IPS DF 6.9 (cell line): ENCODE results near the gene KDR.

Experiments used
- DNase-seq: peaks from one replicate; pipeline ENCODE4 v3.0.0-alpha.2; 2013; ENCODE audit warnings: low read depth, low spot score
- H3K27ac ChIP-seq: one replicate; pipeline ENCODE4 v1.5.1; 2013; ENCODE audit warnings: low read length, control low read depth
- H3K27me3 ChIP-seq: 2 replicates; pipeline ENCODE4 v1.6.1; 2013; ENCODE audit warnings: mild to moderate bottlenecking, low read length; ENCODE audit not compliant: control insufficient read depth, insufficient read depth
- H3K36me3 ChIP-seq: 2 replicates; pipeline ENCODE4 v1.6.1; 2013; ENCODE audit warnings: low read length; ENCODE audit not compliant: control insufficient read depth, insufficient read depth
- H3K4me1 ChIP-seq: 2 replicates; pipeline ENCODE4 v1.6.1; 2013; ENCODE audit warnings: low read length; ENCODE audit not compliant: control insufficient read depth, insufficient read depth
- H3K4me3 ChIP-seq: 2 replicates; pipeline ENCODE4 v1.5.1; 2013; ENCODE audit warnings: mild to moderate bottlenecking, low read length
- H3K9me3 ChIP-seq: 2 replicates; pipeline ENCODE4 v1.6.1; 2013; ENCODE audit warnings: low read length, inconsistent platforms; ENCODE audit not compliant: control insufficient read depth, insufficient read depth
- WGBS: extraction: QIAGEN DNeasy Blood & Tissue Kit; methylation state at CpG from one replicate; pipeline ENCODE4 v1.1.7; 2013; ENCODE audit warnings: mixed read lengths, missing lambda C conversion rate; ENCODE audit not compliant: insufficient read length, insufficient coverage; 5-methylcytosine and 5-hydroxymethylcytosine counted together

The KDR gene

GRCh38 chr4:55154933-55155332 is 29.5 kb upstream of the KDR start:
- Histone ChIP-seq H3K4me1 (no peaks in the 10 kb centered on the region; the same call in 1 of the 2 replicates), H3K27me3 (no peaks in the 10 kb centered on the region), H3K9me3 (no peaks in the 10 kb centered on the region), H3K36me3 (no peaks in the 10 kb centered on the region), H3K27ac (no peak overlapping the region), H3K4me3 (no peak overlapping the region)
- WGBS, result no CpG with 5 or more reads among the region's 1 CpG
- no peak for DNase-seq

- no CpG with 5 or more reads among the region's 5 CpGs for WGBS
- no peak for DNase-seq
- H3K27ac ChIP-seq, result no peak overlapping the region
- no peaks in the 10 kb centered on the region for H3K27me3 ChIP-seq
- no peaks in the 10 kb centered on the region for H3K9me3 ChIP-seq
- H3K36me3 ChIP-seq, result no peaks in the 10 kb centered on the region
- H3K4me3 ChIP-seq, result no peak overlapping the region
- H3K4me1 ChIP-seq, result no peaks in the 10 kb centered on the region; the same call in 1 of the 2 replicates
These were observed 29.0 kb upstream of the KDR start for GRCh38 chr4:55154290-55154880.

DNA sequence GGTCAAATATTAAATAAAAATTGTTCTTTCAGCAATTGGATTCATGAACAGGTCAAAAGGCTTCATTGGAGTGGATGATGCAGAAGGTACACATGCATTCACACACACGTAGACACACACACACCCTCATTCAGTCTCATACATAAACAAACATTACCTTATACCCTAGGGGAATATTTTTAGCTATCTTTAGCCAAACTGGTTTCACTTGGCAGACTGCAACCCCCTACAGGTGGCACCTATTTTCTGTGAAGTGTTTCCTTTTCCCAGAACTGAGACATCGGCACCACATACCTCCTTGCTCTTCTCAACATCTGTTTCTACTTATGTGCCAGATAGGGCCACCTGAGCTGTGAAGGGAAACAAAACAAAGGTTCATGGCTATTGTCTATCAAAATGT is 18.5 kb upstream of the KDR start:
- WGBS, result no CpG with 5 or more reads among the region's 2 CpGs
- DNase-seq, result no peak
- no peak overlapping the region for H3K4me3 ChIP-seq
- no peaks in the 10 kb centered on the region for H3K9me3 ChIP-seq
- H3K4me1 ChIP-seq, result no peaks in the 10 kb centered on the region
- no peak overlapping the region for H3K27ac ChIP-seq
- H3K36me3 ChIP-seq, result no peaks in the 10 kb centered on the region
- no peaks in the 10 kb centered on the region for H3K27me3 ChIP-seq

DNA sequence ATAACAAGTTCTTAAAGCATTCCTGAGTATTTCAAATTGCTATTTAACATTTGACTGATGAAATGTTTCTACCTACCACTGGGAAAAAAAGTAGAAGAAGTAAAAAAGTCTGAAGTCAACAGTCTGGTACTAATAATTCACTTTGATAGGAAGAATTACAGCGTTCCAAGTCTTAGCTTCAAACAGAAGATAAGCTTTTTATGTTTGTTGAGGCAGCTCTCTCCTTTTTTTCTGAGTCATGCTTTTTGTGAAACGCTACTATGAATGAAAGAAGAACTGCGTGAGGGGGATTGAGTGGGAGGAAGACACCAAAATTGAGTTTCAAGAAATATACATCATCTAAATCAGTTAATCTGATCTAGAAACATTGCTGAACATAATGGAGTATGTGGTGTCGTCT is 13.0 kb upstream of the KDR start:
- H3K27ac ChIP-seq, result no peak overlapping the region
- no peaks in the 10 kb centered on the region for H3K27me3 ChIP-seq
- no peaks in the 10 kb centered on the region for H3K9me3 ChIP-seq
- no peak overlapping the region for H3K4me3 ChIP-seq
- no peaks in the 10 kb centered on the region for H3K36me3 ChIP-seq
- WGBS, result no CpG with 5 or more reads among the region's 4 CpGs
- no peak for DNase-seq
- no peaks in the 10 kb centered on the region for H3K4me1 ChIP-seq

GRCh38 chr4:55136634-55137033 is 11.2 kb upstream of the KDR start:
- WGBS, result no CpG with 5 or more reads among the region's 2 CpGs
- H3K27me3 ChIP-seq, result no peaks in the 10 kb centered on the region
- H3K4me1 ChIP-seq, result no peaks in the 10 kb centered on the region
- no peak overlapping the region for H3K27ac ChIP-seq
- no peaks in the 10 kb centered on the region for H3K36me3 ChIP-seq
- no peak overlapping the region for H3K4me3 ChIP-seq
- no peak for DNase-seq
- no peaks in the 10 kb centered on the region for H3K9me3 ChIP-seq

DNA sequence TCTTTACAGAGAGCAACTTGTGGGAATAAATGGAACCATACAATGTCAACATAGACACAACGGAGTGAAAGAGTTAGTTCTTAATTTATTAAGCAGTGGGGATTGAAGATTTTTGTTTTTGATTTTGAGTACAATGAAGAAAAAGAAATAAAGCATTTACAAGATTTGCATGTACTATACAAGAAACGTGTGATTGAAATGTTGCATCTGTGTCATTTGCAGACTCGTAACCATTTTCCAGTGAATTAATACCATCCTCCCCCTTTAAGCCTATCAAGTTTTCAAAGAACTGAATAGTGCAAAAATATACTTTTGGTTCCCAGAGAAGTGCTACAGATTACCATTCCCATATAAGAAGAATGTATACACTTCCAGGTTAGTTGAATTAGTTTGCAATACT is 8.6 kb upstream of the KDR start:
- no CpG with 5 or more reads among the region's 3 CpGs for WGBS
- no peak for DNase-seq
- Histone ChIP-seq H3K9me3 (no peaks in the 10 kb centered on the region), H3K27ac (no peak overlapping the region), H3K4me3 (no peak overlapping the region), H3K36me3 (no peaks in the 10 kb centered on the region), H3K27me3 (no peaks in the 10 kb centered on the region), H3K4me1 (no peaks in the 10 kb centered on the region)

DNA sequence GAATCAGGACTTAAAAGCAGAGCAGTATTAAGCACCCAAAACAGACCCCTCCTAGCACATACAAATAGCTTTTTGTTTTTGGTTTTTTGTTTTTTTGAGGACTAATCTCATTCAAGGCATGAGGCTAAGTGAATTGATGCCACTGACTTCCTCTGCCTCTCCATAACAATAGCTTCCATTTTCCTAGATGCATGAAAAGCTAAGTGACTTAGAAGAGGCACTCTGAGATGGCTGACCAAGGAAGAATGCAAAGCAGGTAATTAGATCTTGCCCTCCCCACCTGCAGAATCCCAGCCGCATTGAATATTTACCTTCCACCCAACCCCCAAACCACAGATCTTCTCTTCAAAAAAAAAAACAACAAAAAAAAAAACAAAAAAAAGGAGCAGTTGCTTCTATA is 7.4 kb upstream of the KDR start:
- no peak overlapping the region for H3K27ac ChIP-seq
- no peaks in the 10 kb centered on the region for H3K4me1 ChIP-seq
- H3K27me3 ChIP-seq, result no peaks in the 10 kb centered on the region
- WGBS, result no CpG with 5 or more reads among the region's 1 CpG
- no peak overlapping the region for H3K4me3 ChIP-seq
- H3K36me3 ChIP-seq, result no peaks in the 10 kb centered on the region
- peak; percentile 80 for DNase-seq
- no peaks in the 10 kb centered on the region for H3K9me3 ChIP-seq

DNA sequence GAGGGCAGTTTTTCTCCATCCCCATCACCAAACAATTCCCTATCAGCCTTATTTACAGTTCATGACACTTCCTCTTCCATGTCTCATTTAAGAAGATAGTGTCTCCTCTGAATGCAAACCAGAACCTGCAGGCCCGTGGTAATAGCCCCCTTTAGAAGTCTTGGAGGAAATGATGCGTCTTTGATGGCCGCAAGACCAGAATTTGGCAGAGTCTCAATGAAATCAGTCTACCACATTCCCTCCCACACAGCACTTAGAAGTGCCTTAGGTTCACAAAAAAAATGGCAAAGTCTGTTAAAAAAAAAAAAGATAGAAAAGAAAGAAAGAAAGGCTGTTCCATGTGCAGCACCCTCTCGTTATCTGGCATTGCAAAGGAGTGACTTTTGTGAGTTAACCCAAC is 2.1 kb upstream of the KDR start:
- WGBS, result no CpG with 5 or more reads among the region's 4 CpGs
- Histone ChIP-seq H3K4me3 (no peak overlapping the region), H3K27ac (no peak overlapping the region), H3K27me3 (no peaks in the 10 kb centered on the region; the same call in 1 of the 2 replicates), H3K4me1 (peaks cover 3% of the 10 kb centered on the region; the same call in 1 of the 2 replicates), H3K36me3 (no peaks in the 10 kb centered on the region), H3K9me3 (no peaks in the 10 kb centered on the region)
- DNase-seq, result no peak

DNA sequence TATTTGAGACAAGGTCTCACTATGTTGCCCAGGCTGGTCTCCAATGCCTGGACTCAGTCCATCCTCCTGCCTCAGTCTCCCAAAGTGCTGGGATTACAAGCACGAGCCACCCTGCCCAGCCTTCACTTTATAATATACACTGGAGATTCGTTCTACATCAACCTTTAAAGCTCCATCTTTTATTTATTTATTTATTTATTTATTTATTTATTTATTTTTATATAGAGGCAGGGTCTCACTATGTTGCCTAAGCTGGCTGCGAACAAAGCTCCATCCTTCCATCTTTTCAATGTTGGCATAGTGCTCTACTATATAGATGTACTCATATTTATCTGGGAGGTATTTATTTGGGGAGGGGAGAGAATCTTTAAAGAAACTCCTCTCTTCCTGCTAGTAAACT is 1.7 kb upstream of the KDR start:
- no CpG with 5 or more reads among the region's 3 CpGs for WGBS

DNA sequence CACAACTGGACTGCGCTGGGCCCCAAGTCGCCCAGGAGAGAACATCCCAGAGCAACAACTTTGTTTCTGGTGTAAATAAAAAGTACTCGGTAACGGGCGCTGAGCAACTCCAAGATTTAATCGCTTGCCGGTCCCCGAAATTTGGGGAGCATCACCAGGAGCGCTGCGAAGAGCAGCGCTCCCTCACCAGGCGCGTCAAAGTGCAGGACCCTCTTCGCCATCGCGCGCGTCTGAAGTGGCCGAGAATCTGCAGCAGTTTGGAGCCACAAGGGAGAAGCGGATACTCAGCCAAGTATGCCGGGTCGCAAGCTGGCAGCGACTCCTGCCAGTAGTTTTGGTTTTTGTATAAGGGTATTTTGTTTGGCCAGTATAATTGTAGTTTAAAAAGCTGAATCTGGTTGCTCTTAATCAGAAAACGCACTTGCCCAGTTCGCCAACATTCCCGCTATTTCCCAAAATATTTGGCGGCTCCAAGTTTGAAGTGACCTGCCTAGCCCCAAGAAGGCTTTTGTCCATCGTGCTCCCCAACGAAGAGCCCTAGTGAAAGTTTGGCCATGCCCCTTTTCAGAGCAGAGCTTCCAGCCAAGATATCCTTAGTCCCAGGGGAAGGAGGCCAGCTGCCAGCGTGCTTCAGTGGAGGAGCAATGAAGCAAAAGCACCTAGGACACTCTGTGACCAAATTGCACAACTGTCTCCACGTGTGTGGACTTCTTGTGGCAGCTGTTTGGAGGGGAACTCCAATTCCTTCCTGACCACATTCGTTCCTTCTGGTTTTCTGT is 557 bp upstream of the KDR start:
- no peak overlapping the region for H3K27ac ChIP-seq
- H3K4me3 ChIP-seq, result peak overlapping the region; percentile 55; the same call in 1 of the 2 replicates
- no CpG with 5 or more reads among the region's 32 CpGs for WGBS
- H3K4me1 ChIP-seq, result peaks cover 3% of the 10 kb centered on the region; the same call in 1 of the 2 replicates
- H3K27me3 ChIP-seq, result no peaks in the 10 kb centered on the region; the same call in 1 of the 2 replicates
- no peaks in the 10 kb centered on the region for H3K36me3 ChIP-seq
- H3K9me3 ChIP-seq, result no peaks in the 10 kb centered on the region
- DNase-seq, result no peak

More for the DNA sequence above, 1.7 kb upstream of the KDR start:
- Histone ChIP-seq H3K9me3 (no peaks in the 10 kb centered on the region), H3K27me3 (no peaks in the 10 kb centered on the region; the same call in 1 of the 2 replicates), H3K36me3 (no peaks in the 10 kb centered on the region), H3K27ac (no peak overlapping the region), H3K4me1 (peaks cover 3% of the 10 kb centered on the region; the same call in 1 of the 2 replicates), H3K4me3 (no peak overlapping the region)
- no peak for DNase-seq
